ENCODE results near the gene ELOB. TPM values are rescaled to one million over a fixed set of nuclear protein-coding genes. Genes with fewer than 3 reads are reported as not detected.

ELOB gene
- total and polyA plus RNA-seq, 2 of the 13 experiments (the other 11 are each of a cell fraction or from before 2014, with no cell fraction given) = 208 to 225 TPM

Small RNA genes within 50 kb of the gene (small RNA-seq; reads per million reads assigned to genes)
- gene SNORA3C (ENCODE audit: insufficient read depth in 2 of 3, insufficient read length in 3 of 3, low read depth in 2 of 3, low replicate concordance in 1 of 3) = 0 reads per million in 3 experiments

Other genes starting within 250 kb of the ELOB start
- gene CEMP1, start 245.9 kb downstream of the ELOB start, total RNA-seq (2016; rRNA removed; fragmentation: Illumina TruSeq; extraction: Trizol) = not detected in 2 replicates
- gene CEMP1, start 245.9 kb downstream of the ELOB start, polyA plus RNA-seq (2011; rRNA removed) = 0.04 TPM in 1 of 2 replicates, not detected in the other
- 59.6 and 72.9 TPM in 2 replicates for gene PDPK1, start 239.3 kb downstream of the ELOB start, total RNA-seq (2016; rRNA removed; fragmentation: Illumina TruSeq; extraction: Trizol)
- 129 TPM in 2 replicates for gene PDPK1, start 239.3 kb downstream of the ELOB start, polyA plus RNA-seq (2011; rRNA removed)
- 29.8 and 31.0 TPM in 2 replicates for gene KCTD5, start 94.8 kb downstream of the ELOB start, total RNA-seq (2016; rRNA removed; fragmentation: Illumina TruSeq; extraction: Trizol)
- 25.4 and 30.1 TPM in 2 replicates for gene KCTD5, start 94.8 kb downstream of the ELOB start, polyA plus RNA-seq (2011; rRNA removed)
- 0.20 TPM in 1 of 2 replicates, not detected in the other for gene PRSS27, start 57.1 kb downstream of the ELOB start, total RNA-seq (2016; rRNA removed; fragmentation: Illumina TruSeq; extraction: Trizol)
- gene PRSS27, start 57.1 kb downstream of the ELOB start, polyA plus RNA-seq (2011; rRNA removed) = 0.73 and 1.2 TPM in 2 replicates
- 50.4 and 80.6 TPM in 2 replicates for gene SRRM2, start 24.6 kb downstream of the ELOB start, total RNA-seq (2016; rRNA removed; fragmentation: Illumina TruSeq; extraction: Trizol)
- 112 and 125 TPM in 2 replicates for gene SRRM2, start 24.6 kb downstream of the ELOB start, polyA plus RNA-seq (2011; rRNA removed)
- not detected in 2 replicates for gene PRSS33, start 10.3 kb upstream of the ELOB start, total RNA-seq (2016; rRNA removed; fragmentation: Illumina TruSeq; extraction: Trizol)
- gene PRSS33, start 10.3 kb upstream of the ELOB start, polyA plus RNA-seq (2011; rRNA removed) = not detected in 2 replicates
- gene PRSS41, start 21.2 kb upstream of the ELOB start, total RNA-seq (2016; rRNA removed; fragmentation: Illumina TruSeq; extraction: Trizol) = not detected in 2 replicates
- not detected in 2 replicates for gene PRSS41, start 21.2 kb upstream of the ELOB start, polyA plus RNA-seq (2011; rRNA removed)
- gene PRSS21, start 40.0 kb upstream of the ELOB start, total RNA-seq (2016; rRNA removed; fragmentation: Illumina TruSeq; extraction: Trizol) = not detected in 2 replicates
- not detected in 2 replicates for gene PRSS21, start 40.0 kb upstream of the ELOB start, polyA plus RNA-seq (2011; rRNA removed)
- gene ZG16B, start 53.0 kb upstream of the ELOB start, total RNA-seq (2016; rRNA removed; fragmentation: Illumina TruSeq; extraction: Trizol) = 1.5 and 1.8 TPM in 2 replicates
- gene ZG16B, start 53.0 kb upstream of the ELOB start, polyA plus RNA-seq (2011; rRNA removed) = 11.3 and 14.3 TPM in 2 replicates
- 0.24 TPM in 1 of 2 replicates, not detected in the other for gene PRSS22, start 80.9 kb upstream of the ELOB start, total RNA-seq (2016; rRNA removed; fragmentation: Illumina TruSeq; extraction: Trizol)
- 0.24 and 0.32 TPM in 2 replicates for gene PRSS22, start 80.9 kb upstream of the ELOB start, polyA plus RNA-seq (2011; rRNA removed)
- 19.8 and 20.2 TPM in 2 replicates for gene FLYWCH2, start 105.9 kb upstream of the ELOB start, total RNA-seq (2016; rRNA removed; fragmentation: Illumina TruSeq; extraction: Trizol)
- gene FLYWCH2, start 105.9 kb upstream of the ELOB start, polyA plus RNA-seq (2011; rRNA removed) = 16.9 and 17.3 TPM in 2 replicates
- gene FLYWCH1, start 134.7 kb upstream of the ELOB start, total RNA-seq (2016; rRNA removed; fragmentation: Illumina TruSeq; extraction: Trizol) = 9.9 and 12.4 TPM in 2 replicates
- 7.3 and 11.3 TPM in 2 replicates for gene FLYWCH1, start 134.7 kb upstream of the ELOB start, polyA plus RNA-seq (2011; rRNA removed)
- gene KREMEN2, start 187.0 kb upstream of the ELOB start, total RNA-seq (2016; rRNA removed; fragmentation: Illumina TruSeq; extraction: Trizol) = 0.51 and 1.2 TPM in 2 replicates
- 0.48 and 1.0 TPM in 2 replicates for gene KREMEN2, start 187.0 kb upstream of the ELOB start, polyA plus RNA-seq (2011; rRNA removed)
- 15.6 and 24.8 TPM in 2 replicates for gene PAQR4, start 192.1 kb upstream of the ELOB start, total RNA-seq (2016; rRNA removed; fragmentation: Illumina TruSeq; extraction: Trizol)
- gene PAQR4, start 192.1 kb upstream of the ELOB start, polyA plus RNA-seq (2011; rRNA removed) = 15.9 and 17.4 TPM in 2 replicates
- gene PKMYT1, start 203.2 kb upstream of the ELOB start, total RNA-seq (2016; rRNA removed; fragmentation: Illumina TruSeq; extraction: Trizol) = 8.4 and 27.8 TPM in 2 replicates
- gene PKMYT1, start 203.2 kb upstream of the ELOB start, polyA plus RNA-seq (2011; rRNA removed) = 6.6 and 7.0 TPM in 2 replicates
- gene CLDN9, start 235.6 kb upstream of the ELOB start, total RNA-seq (2016; rRNA removed; fragmentation: Illumina TruSeq; extraction: Trizol) = 0.08 and 0.15 TPM in 2 replicates
- 0.26 and 0.48 TPM in 2 replicates for gene CLDN9, start 235.6 kb upstream of the ELOB start, polyA plus RNA-seq (2011; rRNA removed)
- gene CLDN6, start 240.9 kb upstream of the ELOB start, total RNA-seq (2016; rRNA removed; fragmentation: Illumina TruSeq; extraction: Trizol) = 2.7 and 7.6 TPM in 2 replicates
- 5.9 and 10.1 TPM in 2 replicates for gene CLDN6, start 240.9 kb upstream of the ELOB start, polyA plus RNA-seq (2011; rRNA removed)
- gene TNFRSF12A, start 243.1 kb upstream of the ELOB start, total RNA-seq (2016; rRNA removed; fragmentation: Illumina TruSeq; extraction: Trizol) = 36.5 and 66.0 TPM in 2 replicates
- gene TNFRSF12A, start 243.1 kb upstream of the ELOB start, polyA plus RNA-seq (2011; rRNA removed) = 61.9 and 118 TPM in 2 replicates
- 8.3 and 16.1 TPM in 2 replicates for gene HCFC1R1, start 246.7 kb upstream of the ELOB start, total RNA-seq (2016; rRNA removed; fragmentation: Illumina TruSeq; extraction: Trizol)
- 13.8 and 18.3 TPM in 2 replicates for gene HCFC1R1, start 246.7 kb upstream of the ELOB start, polyA plus RNA-seq (2011; rRNA removed)
- gene THOC6, start 246.8 kb upstream of the ELOB start, total RNA-seq (2016; rRNA removed; fragmentation: Illumina TruSeq; extraction: Trizol) = 37.0 TPM in 2 replicates
- gene THOC6, start 246.8 kb upstream of the ELOB start, polyA plus RNA-seq (2011; rRNA removed) = 32.1 and 33.5 TPM in 2 replicates

Measured in HepG2 (cell line).